ENCODE results near the gene PPM1M.

PPM1M gene, protein sequence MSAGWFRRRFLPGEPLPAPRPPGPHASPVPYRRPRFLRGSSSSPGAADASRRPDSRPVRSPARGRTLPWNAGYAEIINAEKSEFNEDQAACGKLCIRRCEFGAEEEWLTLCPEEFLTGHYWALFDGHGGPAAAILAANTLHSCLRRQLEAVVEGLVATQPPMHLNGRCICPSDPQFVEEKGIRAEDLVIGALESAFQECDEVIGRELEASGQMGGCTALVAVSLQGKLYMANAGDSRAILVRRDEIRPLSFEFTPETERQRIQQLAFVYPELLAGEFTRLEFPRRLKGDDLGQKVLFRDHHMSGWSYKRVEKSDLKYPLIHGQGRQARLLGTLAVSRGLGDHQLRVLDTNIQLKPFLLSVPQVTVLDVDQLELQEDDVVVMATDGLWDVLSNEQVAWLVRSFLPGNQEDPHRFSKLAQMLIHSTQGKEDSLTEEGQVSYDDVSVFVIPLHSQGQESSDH

DNA sequence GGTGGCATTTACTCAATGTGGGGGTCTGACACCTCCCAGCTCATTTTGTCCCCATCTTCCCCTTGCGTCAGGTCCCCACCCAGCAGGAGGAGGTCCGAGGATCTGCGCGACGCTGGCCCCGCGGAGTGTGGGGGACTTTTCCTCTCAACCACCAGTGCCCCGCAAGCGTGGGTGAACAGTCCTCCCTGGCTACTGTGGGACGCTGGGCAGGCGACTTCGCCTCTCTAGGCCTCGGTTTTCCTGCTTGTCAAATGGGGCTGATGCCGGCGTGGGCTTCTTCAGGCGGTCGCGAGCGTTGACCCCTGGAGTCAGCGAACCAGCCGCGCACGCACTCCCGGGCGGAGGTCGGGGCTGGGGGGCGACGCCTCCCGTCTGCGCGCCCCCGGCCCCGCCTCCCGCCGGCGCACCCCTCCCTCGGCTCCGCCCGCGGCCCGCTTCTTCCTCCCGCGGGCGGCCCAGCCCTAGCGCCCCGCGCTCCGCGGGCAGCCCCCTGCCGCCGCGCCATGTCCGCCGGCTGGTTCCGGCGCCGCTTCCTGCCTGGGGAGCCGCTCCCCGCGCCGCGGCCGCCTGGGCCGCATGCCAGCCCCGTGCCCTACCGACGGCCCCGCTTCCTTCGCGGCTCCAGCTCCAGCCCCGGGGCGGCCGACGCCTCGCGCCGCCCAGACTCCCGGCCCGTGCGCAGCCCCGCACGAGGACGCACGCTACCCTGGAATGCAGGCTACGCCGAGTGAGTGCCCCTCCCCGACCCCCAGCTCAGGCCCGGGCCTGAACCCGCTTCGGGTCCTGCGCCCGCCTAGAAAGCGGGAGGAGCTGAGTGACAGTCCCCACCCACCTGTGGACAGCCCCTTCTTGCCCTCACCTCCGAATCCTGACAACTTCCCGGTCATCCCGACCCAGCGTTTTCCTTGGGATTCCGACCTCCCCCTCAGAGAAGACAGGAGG lies at the start of gene PPM1M:
Gene PPM1M (plus strand): TSS at position 438 of the 942 bp plus-strand sequence. CDS start 66 bp downstream, at position 504.
- peak; percentile 26 for DNase-seq

DNA sequence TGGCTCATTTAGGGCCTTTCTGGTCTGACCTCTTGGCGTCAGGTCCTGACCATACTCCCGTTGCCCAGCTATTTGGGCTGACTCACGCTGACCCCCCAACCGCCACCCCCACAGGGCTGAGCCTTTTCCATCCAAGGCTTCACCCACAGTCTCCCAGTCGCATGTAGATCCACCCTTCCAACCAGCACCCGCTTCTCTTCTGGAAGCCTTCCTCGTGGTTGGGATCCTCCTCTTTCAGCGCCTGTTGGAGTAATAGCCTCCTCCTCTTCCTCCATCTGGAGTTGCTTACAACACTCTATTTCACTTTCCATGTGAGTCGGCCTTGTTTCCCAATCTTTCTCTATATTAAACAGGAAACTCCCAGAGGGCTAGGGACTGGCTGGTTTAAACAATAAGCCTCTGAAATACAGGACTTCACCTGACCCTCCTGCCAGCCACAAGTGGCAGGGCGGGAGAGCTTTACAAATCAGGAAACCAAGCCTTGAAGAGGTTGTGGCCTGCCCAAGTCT lies 49.7 kb upstream of the PPM1M start:
- no peak for DNase-seq

DNA sequence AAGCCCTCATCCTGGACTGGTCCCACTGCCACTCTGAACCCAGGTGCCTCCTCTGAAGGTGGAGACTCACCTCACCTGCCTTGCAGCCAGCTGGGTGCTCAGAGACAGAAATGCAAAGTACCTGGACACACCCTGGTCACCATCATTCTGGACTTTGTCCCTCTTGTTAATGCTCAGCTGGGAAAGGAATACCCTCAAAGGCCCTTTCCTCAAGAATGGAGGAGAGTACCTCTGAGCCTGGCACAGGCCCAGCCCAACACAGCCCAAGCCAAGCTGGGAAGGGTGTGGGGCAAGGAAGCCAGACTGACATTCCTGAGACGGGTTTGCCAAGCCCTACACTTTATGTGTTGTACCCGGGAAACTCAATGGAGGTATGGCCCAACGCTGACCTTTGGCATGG lies 48.6 kb upstream of the PPM1M start:
- DNase-seq = no peak

DNA sequence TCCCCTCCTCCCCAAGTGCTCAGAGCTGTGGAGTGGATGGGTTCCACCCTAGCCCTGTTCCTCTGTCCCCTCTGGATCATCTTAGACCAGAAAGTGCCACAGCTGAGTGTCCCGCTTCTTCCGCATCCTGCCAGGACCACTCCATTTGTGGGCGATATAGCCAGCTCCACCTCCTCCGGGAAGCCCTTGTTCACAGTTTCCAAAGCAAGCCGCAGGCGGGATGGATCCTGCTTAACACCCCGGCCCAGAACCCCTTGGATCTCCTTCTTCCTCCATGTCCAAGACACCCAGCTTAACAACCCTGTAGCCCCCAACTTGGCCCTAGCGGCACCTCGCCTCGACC lies 48.1 kb upstream of the PPM1M start:
- DNase-seq = no peak

DNA sequence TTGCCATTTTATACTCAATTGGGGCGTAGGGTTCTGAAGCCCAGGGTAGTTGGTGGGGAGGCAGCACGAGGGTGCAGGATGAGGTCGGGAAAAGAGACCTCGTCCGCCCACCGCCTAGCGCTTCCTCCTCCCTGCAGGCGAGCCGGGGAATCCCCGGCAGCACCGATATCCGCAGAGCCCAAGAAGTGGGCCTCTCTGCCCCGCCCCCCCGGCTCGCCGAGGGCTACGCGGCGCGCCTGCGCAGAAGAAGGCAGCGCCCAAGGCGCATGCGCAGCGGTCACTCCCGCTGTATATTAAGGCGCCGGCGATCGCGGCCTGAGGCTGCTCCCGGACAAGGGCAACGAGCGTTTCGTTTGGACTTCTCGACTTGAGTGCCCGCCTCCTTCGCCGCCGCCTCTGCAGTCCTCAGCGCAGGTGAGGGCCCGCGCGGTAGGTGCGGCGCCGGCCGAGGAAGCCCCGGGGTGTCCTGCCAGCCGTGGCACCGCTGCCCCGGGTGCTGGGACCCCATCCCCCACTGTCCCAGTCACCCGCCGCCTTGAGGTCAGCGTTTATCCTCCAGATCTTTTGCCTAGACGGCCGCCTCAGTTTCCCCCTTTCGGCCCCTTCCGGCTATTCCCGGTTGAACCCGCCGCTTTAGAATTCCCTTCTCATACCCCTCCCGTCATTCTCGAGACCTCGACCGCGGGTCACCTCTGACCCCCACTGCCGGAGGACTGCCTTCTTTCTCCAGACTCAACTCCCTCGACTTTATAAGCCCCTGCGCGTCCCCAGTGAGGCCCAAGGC lies 47.5 kb upstream of the PPM1M start, which contains the start of gene ALAS1:
Gene ALAS1 (plus strand): TSS at position 319 of the 784 bp plus-strand sequence. CDS start 1,082 bp downstream, outside the sequence.
- DNase-seq = peak; percentile 92

DNA sequence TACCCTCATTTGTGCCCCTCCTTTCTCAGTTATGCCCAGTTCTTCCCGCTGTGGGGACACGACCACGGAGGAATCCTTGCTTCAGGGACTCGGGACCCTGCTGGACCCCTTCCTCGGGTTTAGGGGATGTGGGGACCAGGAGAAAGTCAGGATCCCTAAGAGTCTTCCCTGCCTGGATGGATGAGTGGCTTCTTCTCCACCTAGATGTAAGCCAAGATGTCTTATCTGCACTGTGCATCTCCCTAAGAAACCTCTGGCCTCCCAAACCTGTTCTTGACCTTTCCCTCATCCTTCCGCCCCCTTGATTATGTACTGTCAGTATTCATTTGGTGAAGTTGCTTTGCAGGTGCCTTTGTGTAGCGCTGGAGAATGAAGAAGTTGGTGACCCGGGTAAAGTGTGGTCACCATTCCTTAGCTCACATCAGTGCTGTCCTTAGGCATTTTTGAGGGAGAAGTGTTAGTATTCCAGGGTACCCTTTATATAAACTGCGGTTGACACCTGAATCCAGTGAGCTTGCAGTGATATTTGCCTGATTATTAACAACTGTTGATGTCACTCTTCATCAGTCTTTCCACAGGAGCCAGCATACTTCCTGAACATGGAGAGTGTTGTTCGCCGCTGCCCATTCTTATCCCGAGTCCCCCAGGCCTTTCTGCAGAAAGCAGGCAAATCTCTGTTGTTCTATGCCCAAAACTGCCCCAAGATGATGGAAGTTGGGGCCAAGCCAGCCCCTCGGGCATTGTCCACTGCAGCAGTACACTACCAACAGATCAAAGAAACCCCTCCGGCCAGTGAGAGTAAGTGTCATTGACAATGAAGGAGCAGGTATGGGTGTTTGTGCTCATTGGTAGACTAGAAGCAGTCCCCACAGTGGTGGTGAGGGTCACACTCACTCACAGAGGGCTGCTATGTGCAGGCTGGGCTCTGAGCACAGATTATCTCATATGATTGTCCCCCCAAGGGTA lies 46.6 kb upstream of the PPM1M start:
- DNase-seq = no peak

DNA sequence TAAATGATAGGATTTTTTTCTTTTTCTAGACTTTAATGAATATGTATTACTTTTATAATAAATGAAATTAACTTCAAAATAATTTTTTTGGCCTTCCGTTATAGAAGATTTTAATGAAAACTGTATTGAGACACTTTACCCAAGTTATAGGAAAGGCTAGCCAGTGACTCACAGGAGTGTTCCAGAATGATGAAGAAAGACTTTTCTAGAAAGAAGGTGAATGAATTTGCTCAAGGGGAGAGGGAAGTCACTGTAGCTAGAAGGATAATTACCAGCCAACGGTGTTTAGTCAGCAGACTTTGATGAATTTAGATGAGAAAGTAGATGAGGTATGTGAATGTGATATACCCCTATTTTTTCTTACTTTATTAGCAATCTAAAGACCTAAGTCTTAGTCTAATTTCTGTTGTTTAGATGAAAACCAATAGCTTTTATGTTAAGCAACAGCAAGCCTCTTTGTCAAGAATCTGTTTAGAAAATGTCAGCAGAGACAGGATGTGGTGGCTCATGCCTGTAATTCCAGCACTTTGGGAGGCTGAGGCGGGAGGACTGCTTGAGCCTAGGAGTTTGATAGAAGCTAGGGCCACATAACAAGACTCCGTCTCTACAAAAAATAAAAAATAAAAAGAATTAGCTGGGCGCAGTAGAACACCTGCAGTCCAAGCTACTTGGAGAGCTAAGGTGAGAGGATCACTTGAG lies 44.4 kb upstream of the PPM1M start:
- DNase-seq = no peak

DNA sequence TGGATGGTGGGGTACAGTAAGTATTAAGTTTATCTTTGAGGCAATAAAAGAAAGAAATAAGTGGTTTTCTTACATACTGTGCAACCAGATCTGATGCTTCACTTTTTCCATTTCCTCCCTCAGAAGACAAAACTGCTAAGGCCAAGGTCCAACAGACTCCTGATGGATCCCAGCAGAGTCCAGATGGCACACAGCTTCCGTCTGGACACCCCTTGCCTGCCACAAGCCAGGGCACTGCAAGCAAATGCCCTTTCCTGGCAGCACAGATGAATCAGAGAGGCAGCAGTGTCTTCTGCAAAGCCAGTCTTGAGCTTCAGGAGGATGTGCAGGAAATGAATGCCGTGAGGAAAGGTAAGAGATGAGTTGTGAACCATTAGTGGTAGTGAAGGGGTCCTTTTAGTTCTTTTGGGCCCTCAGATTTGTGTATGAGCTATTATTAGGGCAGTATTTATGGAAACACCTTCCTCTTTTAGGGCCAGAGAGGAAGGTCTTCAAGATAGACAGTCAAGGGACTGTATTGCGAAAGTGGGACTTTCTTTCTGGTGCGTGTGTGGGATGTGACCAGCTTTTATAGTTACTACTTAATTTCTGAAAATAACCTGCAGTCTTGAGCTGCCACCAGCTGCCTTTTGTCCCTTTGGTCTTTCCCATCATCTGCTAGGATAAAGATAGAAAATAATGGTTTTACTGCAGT lies 43.0 kb upstream of the PPM1M start:
- no peak for DNase-seq

DNA sequence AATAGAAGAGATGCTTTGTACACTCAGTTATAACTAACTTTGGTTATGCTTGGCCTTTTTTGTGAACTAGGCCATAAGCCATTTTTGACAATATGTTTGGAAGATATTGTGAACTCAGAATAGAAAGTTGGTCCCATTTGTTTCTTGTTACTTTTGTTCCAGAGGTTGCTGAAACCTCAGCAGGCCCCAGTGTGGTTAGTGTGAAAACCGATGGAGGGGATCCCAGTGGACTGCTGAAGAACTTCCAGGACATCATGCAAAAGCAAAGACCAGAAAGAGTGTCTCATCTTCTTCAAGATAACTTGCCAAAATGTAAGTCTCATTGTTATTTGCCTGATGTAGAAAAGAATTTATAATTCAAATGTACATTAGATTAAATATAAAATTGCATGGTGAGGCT lies 41.9 kb upstream of the PPM1M start:
- DNase-seq = no peak

DNA sequence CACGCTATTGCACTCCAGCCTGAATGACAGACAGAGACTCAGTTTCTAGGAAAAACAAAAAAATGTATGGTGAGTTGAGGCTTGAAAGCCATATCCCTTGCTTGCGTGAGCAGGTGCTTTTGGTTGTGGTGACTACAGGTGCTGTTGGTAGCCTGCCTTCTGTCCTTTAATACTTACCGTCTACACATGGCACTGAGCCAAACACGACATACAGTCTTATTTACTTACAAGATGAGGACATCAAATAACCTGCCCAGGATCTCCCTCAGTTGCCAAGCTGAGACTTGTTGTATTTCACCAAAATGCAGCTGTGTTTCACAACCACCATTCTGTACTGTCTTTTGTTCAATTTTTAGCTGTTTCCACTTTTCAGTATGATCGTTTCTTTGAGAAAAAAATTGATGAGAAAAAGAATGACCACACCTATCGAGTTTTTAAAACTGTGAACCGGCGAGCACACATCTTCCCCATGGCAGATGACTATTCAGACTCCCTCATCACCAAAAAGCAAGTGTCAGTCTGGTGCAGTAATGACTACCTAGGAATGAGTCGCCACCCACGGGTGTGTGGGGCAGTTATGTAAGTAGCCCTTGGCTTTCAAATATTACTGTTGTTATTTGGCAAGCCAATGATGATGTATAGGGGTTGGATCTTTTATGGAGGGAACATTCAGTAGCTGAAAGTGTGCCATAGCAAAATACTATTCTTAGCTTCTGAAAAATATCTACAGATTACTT lies 41.1 kb upstream of the PPM1M start:
- DNase-seq = no peak

DNA sequence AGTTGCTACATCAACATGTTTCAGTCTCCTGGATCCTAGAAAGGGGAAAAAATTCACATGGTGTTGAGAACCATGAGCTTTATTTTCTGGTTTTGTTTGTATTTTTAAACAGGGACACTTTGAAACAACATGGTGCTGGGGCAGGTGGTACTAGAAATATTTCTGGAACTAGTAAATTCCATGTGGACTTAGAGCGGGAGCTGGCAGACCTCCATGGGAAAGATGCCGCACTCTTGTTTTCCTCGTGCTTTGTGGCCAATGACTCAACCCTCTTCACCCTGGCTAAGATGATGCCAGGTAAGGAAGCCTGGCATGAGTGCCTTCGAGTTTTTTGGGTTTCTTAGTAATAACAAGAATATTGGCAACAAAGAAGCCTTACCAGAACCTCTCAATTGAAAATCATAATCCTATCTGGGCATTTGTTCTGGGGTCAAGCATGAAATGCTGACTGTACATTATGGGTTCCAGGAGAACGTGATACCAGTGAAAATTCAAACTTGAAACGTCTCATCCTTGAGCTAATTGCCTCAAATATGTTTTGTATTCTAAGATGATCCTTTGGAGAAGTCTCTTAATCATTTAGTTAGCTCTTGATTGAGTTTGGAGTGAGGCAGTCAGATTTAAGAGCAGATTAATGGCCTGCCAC lies 39.7 kb upstream of the PPM1M start:
- DNase-seq = no peak

DNA sequence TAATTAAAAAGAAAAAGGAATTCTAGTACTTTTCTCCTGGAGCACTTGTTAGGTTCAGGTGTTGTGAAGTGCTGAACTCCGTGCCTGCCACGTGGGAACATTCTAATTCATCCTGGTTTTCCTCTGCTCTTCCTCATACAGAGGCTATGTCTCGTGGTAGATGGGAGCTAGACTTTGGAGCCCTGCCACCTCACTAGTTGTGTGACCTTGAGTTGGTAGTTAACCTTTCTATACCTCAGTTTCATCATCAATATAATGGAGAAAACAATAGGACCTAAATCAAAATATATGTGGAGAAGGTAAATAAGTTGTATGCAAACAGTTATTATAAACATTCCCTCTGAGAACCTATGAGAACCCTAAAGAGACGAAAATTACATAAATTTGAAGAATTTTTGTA lies 37.0 kb upstream of the PPM1M start:
- DNase-seq = no peak

DNA sequence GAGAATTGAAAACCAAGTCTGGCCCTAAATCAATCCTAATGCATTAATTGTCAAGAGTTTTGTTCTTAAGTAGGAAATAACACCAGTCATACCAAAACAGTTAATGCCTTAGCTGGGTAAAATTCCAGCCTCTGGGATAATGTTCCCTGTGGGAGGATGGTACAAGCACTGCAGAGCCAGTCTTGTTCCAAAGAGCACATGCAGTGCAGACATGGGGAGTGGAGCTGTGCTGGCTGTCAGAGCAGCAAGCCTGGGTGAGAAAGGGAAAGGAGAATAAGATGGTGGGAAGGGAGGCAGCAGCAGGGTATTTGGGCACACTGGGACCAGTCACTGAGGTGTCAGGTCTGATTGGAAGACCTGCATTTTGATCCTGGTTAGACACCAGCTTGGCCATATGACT lies 35.5 kb upstream of the PPM1M start:
- no peak for DNase-seq

DNA sequence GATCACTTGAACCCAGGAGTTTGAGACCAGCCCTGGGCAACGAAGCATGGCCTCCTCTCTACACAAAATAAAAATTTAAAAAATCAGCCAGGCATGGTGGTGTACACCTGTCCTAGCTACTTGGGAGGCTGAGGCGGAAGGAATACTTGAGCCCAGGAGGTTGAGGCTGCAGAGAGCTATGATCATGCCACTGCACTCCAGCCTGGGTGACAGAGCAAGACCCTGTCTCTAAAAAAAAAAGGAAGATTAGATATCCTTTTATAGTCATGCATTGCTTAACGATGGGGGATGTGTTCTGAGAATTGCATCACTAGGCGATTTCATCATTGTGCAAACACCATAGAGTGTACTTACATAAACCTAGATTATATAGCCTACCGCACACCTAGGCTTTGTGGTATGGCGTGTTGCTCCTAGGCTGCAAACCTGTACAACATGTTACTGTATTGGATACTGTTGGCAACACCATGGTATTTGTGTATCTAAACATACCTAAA lies 35.0 kb upstream of the PPM1M start:
- DNase-seq = no peak

DNA sequence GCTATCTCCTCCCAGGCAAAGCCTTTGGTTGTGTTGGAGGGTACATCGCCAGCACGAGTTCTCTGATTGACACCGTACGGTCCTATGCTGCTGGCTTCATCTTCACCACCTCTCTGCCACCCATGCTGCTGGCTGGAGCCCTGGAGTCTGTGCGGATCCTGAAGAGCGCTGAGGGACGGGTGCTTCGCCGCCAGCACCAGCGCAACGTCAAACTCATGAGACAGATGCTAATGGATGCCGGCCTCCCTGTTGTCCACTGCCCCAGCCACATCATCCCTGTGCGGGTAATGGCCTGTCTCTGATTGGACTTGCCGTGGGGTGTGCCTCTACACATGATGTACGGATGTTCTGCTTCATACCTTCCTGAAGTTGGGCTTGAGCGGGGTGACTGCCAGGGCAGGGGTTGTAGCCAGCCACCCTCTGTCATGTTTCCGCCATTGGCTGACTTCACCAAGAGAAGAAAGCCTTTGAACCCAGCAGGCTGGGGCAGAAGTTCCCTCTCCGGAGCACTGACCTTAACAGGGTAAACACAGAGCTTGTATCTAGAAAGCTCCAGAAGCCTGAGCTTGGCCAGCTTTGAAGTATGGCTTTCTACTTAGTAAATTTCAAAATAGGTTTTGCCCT lies 34.2 kb upstream of the PPM1M start:
- DNase-seq = no peak

DNA sequence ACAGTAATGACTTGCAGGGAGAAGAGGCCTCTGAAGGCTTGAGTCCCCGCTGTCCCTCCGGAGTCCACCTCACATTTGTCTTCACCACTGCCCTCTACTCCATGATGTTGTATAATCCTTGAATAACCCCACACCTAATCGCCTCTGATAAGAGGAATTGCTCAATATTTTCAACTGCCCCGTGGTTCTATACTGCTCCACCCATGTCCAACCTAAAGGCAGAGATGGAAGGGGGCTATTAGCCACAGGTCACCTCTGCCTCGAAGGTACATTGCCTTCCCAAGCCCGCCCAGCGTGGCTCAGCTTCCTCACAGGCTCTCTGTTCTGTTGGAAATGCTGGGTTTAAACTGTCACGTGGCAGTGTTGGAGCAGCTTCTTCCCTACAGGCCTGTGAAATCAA lies 32.6 kb upstream of the PPM1M start:
- DNase-seq = no peak

DNA sequence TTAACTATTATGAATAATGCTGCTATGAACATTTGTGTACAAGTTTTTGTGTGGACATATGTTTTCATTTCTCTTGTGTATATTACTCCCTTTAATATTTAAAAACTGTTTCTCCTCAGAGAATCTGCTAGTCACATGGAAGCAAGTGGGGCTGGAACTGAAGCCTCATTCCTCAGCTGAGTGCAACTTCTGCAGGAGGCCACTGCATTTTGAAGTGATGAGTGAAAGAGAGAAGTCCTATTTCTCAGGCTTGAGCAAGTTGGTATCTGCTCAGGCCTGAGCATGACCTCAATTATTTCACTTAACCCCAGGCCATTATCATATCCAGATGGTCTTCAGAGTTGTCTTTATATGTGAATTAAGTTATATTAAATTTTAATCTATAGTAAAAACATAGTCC lies 31.7 kb upstream of the PPM1M start:
- no peak for DNase-seq

DNA sequence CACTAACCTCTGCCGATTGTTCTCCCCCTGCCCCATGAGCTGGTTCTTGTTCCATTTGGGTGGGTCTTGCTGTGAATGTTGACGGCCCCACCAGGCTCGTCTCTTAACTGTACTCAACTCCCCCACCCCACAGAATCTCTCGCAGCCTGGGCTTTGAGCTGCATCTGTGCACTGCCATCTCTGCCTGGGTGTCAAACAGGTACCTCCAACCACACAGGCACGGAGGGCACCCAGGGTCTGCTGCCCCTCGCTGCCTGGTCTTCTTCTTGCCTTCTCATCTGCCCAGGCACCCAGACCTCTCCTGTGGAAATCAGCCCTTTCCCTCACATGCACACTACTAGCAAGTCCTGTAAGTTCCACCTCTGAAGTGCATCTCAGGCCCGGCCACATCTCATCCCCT lies 30.2 kb upstream of the PPM1M start:
- no peak for DNase-seq
